HG03039 (cell line): ENCODE measurements around the gene BRF1.

Experiments used
- ATAC-seq: cut with Tn5 transposase; IDR thresholded peaks from one replicate; pipeline ENCODE4 v1.9.1; 2021; ENCODE audit warnings: mild to moderate bottlenecking, moderate library complexity; ENCODE audit not compliant: unreplicated experiment

The BRF1 gene

DNA sequence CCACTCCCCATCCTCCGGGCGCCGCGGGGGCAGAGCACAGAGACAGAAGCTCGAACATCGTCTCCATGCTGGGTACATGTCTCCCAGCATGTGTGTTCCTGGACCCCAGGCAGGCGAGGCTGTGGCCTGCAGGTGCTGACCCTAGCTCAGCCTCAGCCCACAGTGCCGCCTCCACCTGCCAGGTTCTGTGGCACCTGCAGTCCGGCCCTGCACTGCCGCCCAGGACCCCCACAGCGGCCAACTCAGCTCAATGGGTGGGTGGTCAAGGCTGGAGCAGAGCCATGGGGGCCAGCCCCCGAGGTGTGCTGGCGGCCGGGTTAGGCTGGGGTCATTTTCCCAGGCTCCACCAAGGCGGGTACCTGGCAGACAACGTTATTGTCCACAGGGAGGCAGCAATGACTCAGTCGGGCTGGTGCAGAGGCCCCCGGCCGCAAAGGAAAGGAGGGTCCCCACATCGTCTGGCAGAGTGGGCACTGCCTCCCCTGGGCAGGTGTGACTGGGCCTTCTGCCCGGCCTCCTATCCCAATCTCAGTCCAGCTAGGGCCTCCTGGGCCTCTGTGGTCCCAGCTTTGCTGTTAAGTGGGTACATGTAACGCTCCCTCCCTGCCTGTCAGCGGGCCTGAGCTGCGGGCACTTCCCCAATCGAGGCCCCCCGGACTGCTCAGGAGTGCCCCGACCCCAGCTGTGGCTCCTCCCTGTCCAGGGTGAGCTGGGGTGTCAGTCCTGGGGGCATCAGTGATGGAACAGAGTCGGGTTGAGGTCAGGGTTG, 99.5 kb downstream of the BRF1 start:
- no peak for ATAC-seq

DNA sequence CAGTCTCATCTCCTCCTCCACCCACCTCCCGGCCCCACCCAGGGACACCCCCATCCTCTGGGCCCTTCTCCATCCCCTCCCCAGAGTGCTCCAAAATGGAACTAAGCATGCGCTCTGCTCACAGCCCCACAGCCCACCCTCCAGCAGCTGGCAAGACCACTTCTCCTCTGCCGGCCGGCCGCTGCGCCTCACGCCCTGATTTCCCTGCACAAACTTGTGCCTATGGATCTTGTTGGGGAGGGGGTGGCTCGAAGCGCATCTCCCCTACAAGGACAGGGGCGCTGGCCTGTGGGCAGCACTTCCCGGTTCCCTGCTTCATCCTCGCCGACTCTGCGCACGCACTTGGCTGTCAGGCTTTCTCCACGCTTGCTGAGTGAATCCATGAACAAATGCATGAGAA, 100.2 kb downstream of the BRF1 start:
- ATAC-seq: no peak

DNA sequence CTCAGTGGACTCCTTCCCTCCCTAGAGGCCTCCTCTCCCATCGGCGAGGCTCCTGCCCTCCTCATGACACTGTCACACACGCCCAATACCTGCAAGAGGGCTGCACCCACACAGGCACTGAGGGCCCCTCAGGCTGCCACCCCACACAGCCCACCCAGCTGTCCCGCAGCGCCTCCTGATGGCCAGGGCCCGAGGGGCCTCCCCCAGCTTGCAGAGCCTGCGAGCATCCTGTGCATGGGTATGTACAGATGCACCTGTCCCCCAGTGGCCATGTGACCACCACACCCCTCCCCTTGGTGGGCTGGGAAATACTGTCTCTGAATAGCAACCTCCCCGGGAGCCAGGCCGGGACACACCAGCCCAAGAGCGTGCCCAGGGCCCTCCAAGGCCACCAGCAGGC, 100.7 kb downstream of the BRF1 start:
- no peak for ATAC-seq

DNA sequence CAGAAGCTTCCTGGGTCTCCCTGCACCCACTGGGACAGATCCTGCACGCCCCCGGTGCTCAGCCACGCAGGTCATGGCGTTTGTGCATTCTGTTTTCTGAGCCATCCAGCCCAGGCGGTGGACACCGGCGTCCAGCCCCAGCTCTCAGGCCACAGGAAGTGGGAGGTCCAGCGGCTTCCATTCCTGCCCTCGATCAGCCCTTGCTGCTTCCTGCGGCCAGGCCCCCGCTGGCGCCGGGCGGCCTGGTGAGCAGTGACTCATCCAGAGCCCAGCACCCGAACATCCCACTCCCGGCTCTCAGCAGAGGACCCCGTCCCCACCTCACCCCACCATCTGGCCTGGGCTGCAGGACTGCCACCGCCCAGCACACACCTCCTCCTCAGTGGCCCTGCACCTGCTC, 101.7 kb downstream of the BRF1 start:
- no peak for ATAC-seq

DNA sequence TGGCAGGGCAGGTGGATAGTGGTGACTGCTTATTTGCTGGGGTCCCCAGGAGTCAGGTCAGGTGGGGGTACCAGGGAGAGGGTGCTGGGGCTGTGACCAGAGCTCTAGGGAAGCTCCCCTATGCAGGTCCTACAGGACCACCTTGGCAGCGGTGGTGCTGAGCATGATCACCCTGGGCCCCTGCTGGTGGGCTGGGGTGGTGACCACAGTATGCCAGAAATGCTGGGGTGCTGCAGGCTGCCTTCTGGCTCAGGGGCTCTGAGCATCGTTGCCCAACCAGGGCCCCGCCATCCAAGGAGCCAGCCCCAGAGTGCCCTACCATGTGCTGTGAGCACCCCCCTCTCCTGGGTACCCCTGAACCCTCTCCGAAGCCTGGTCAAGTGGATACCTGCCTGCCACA, 102.2 kb downstream of the BRF1 start:
- ATAC-seq: no peak

DNA sequence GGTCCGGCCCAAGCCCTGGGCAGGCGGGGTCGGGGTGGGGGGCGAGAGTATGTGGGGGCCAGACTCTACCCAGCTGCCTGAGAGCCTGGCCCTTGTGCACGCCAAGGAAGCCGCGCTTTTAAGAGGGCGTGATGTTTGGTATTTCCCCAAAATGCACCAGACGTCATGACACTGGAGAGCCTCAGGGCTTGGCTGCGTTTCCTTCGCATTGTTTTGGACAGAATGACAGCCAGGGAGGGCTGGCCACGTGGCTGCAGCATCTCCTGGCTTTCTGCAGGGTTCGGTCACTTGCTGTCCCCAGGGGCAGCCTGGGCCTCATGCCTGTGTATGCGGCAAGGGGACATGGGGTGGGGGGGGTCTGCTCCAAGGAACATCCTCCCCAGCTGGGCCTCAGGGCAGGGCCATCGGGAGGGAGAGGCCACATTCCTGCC, 103.6 kb downstream of the BRF1 start:
- ATAC-seq: no peak

DNA sequence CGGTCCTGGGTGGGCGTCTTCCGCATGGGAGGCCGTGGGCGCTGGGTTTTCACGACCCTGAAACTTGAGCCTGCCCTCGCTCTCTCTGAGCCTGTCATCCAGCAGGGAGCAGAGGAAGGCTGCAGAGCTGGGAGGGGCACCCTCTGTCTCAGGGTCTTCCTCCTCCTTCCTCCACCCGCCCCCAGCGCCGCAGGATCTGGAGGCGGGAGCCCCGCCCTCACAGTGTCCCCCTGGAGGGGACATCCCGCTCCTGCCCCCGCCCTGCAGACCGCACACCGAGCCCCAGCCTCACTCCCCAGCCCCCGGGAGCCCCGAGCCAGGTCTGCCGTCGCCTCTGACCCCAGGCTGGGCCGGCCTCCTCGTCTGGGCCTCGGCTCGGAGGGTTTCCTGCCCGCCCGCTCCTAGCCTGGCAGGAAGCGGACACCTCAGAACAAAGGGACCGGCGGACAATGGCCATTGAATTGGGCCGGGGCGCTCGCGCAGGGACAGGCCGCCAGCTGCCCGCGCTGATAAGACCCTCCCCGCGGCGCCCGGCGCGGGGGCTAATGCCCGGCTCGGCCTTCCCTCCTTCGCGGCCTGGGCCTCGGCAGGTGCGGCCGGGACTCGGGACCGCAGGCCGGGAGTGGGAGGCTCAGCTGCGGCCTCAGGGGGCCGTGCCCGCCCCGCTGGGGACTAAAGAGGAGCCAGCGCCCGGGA, 104.4 kb downstream of the BRF1 start:
- ATAC-seq: no peak

DNA sequence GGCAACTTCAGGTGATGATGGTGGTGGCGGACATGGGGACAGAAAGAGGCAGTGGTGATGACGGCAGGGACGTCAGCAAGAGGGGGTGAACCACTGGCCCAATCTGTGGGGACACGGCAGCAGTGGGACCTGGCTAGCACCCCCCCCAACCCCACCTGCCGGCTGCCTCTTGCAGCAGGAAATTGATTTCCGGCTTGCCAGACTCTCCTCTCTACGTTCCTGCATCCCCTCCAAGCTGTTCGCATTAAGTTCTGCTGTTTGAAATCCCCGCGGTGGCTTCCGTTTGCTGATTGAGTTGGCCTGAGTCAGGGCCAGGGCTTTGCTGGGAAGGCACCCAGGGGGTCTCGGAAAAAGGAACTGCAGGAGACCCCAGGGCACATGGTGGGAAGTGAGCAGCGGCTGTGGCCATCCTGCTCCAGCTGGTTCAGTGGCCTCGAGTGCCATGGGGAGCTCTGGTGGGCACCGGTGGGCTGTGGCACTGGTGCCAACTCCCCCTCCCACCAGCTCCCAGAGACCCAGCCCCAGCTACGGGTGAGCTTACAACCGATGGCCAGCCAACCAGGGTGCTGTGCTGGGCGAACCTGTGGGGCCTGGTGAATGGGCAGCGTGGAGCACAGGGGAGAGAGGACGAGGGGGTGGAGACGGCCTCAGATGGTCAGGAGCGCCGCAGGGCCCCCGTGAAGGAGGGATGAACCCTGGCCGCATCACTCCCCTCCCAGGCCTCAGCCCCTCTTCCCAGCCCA, 105.1 kb downstream of the BRF1 start:
- no peak for ATAC-seq

DNA sequence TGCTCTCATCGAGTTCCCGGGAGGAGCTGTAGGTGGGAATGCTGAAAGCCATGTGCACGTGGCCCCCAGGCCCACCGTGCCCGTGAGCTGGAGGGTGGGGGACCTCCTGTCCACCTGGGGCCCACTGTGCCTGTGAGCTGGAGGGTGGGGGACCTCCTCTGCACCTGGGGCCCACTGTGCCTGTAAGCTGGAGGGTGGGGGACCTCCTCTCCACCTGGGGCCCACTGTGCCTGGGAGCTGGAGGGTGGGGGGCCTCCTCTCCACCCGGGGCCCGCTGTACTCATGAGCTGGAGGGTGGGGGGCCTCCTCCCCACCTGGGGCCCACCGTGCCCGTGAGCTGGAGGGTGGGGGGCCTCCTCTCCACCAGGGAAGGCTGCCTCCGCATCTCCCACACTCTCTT, 105.8 kb downstream of the BRF1 start:
- no peak for ATAC-seq

DNA sequence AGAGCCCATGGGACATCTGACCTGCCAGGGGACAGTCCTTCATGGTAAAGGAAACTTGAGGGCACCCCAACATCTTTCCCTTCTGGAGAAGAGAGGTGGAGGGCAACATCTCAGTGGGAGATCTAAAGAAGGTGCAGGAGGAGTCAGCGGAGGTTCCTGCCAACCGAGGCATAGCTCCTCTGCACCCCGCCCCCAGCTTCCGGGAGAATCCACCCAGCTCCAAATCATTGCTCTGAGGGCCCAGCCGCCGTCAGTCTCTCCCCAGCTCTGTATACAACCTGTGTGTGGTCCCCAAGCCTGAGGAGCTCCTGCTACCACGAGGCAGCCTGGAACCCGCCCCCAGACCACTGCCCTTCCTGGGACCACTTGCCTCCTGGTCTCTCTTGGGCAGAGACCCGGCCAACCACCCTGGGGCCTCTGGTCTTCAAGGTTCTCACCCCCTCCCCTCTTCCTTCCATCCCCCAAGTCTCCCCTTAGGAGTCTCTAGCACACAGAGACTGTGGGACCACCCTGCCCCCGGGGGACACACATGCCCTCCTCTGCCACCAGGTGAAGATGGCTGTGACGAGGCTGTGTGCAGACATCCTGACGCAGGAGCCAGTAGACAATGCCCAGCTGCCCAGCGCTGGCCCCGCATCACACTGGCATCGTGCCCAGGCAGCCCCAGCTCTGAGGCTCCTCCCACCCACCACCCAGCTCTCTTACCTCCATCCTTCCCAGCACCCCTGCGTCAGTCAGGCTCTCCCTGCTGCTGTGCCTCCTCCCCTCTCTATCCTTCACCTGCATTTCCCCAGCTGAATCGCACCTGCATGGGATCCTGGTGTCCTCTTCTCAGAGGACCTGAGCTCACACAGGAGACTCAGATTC, 106.7 kb downstream of the BRF1 start:
- ATAC-seq: no peak

DNA sequence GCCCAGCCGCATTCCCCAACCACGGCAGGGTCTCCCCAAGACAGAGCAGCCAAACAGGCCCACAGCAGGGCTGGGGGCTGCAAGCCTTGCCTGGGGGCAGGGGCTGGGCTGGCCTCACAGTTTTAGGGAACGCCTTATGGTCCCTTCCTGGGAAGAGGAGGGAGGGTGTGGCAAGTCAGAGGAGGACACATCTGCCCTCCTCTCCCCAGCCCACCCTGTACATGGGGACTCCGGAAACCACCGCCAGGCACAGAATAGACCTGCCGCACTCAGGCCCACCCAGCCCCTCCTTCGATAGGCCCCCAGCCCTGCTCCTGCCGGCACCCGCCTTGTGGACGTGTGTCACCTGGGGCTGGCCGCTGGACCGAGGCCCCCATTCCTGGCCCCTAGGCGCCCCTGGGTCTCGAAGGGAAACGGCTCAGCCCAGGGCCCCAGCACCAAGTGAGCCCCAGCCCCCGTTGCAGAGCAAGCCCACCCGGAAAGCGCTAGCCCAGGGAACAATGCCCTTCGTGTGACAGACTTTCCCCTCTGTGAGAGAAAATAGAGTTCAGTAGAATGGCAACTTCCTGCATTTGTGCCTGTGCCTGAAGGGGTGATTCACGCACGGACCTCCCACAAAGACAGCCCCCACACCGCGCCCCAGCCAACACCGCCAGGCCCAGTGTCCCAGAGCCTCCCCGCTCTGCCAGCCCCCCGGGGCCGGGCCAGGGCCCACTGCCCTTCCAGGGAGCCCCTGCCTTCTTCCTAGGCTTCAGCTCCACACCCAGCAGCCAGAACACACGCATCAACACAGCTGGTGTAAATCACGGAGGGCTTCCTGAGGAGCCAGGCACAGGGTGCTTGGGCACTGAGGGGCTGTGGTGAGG, 107.7 kb downstream of the BRF1 start:
- ATAC-seq: no peak

DNA sequence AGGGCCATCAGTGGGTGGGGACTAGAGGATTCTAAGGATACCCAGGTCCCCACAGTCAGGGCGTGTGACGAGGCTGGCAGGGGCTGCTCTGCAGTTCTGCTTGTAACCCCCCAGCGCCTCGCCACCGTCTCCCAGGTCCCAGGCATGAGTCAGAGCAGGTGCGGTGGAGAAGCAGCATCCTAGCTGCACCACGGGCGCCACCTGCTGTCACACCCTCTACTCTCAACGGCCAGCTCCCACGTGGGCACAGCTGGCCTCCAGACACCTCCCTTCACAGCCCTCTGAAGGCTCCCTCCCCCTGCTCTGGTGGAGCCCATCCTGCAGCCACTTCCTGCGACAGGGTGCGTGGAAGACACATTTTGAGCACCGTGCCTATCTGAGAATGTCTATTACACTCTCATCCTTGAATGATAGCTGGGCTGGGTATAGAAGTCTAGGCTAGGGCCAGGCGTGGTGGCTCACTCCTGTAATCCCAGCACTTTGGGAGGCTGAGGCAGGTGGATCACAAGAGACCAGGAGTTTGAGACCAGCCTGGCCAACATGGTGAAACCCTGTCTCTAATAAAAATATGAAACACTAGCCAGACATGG, 112.8 kb downstream of the BRF1 start:
- ATAC-seq: no peak

DNA sequence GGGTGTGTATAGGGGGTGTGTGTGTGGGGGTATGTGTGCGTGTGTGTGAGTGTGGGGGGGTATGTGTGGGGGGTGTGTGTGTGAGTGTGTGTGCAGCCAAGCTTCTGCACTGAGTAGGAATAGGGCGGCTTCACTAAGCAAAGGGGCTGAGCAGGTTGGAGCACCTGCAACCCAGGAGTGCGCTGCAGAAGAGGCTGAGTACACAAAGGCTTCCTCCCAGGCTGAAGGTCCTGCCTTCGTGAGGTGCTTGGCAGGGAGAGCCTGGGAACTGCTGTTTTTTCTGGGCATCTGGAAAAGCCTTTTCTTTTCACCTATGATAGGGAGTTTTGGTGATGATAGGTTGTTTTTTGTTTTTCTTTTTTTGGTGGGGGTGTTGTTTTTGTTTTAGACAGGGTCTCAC, 113.7 kb downstream of the BRF1 start:
- no peak for ATAC-seq

DNA sequence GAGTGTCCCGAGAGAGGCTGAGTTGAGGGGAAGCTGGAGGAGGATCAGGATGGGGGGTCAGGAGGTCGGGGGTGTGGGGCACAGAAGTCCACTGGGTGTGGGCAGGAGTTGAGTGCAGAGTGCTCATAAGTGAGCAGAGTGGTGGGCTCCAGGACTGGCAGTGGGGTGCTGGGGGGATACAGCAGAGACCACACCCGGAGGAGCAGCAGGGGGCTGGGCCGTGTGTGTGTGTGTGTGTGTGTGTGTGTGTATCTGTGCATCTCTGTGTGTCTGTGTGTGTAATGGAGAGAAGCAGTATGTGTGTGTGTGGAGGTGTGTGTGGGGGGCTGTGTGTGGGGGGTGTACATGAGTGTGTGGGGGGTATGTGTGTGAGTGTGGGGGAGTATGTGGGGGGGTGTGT, 114.8 kb downstream of the BRF1 start:
- no peak for ATAC-seq

DNA sequence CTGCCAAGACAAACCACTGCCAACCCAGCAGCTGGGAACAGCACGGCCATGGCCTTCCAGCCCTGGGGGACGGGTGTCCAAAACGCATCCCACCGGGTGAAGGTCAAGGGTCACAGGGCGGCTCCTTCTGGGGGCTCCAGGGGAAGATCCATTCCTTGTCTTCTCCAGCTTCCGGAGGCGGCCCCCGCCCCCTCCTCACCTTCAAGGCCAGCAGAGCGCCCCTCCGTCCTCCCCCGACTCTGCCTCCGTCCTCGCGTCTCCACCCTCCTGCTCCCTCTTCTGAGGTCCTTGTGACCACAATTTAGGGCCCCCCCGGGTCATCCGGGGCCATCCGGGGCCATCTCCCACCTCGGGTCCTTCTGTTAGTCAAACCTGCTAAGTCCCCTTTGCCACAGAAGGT, 115.8 kb downstream of the BRF1 start:
- no peak for ATAC-seq

DNA sequence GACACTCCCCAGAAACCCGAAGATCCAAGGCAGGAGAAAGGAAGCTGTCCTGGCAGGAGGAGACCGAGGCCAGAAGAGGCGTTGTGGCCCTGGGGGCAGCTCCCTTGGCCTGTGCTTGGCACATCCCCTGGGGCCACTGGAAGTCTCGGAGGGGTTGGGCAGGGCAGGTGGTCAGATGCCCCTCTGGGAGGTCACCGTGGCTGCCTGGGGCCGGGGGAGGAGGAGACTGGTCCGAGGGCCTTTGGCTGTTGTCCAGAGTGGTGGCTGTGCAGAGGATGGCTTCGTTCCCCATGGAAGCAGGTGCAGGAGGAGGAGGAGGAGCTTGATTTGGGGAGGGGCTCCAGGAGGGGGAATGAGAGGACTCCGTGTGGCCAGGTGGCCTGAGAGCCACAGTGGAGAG, 116.3 kb downstream of the BRF1 start:
- ATAC-seq: no peak

DNA sequence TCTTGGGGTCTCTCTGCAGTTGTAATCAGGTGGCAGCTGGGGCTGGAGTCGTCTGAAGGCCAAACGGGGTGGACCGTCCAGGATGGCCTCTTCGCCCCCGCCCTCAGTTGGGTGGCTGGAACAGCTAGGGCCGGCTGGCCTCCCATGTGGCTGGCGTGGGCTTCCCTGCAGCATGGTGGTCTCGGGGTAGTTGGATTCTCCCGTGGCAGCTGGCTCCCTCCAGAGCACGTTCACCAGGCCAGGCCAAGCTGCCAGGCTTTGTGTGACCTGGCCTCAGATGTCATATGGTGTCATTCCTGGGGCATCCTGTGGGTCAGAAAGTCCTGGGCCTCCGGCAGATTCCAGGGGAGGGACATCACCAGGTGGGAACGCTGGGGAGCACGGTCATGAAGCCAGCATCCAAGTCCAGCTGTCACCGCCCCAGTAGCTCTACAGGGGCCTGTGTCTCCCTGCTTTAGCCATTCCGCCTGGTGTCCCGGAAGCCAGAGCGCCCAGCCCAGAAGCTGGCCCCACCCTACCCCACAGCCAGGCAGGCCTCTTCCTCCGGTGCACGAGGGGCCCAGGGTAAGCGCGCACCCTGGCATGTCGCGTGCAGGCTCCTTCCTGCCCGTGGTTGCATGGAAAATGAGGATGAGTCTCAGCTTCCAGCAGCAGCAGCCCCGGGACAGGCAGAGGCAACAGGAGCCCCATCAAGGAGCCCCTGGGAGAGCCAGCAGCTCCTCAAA, 118.3 kb downstream of the BRF1 start:
- ATAC-seq: no peak

DNA sequence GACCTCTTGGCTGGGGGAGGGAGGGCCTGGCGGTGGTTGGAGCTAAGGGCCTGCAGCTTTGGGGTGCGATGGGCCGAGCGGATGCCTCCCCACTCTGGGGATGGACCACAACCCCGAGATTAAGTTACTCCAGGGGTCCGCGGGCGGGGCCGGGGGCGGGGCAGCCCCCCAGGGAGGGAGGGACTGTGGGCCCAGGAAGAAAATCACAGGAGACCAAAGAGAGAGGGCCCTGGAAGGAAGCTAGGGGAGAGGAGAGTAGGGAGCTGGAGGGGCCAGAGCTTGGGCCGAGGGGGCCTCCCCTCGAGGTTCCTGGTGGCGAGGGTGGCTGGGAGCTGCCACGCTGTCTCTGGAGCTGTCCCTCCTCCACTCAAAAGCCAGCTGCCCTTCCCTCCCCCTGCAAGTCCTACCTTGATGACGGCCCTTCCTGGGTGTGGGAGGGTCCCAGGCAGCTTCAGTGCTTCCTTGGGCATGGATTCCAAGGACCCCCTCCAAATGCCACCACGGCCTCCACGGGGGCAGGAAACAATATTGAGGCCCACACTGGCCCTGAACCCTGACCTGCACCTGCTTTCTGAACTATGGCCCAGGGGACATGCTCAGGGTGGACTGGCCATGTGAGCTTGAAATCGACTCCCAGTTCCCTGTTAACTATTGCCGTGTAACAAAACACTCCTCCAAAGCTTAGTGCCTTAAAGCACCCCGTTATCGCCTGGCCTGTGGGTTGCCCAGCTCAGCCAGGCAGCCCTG, 119.1 kb downstream of the BRF1 start:
- no peak for ATAC-seq
